Measurements from ENCODE around the gene IDS.

IDS gene

DNA sequence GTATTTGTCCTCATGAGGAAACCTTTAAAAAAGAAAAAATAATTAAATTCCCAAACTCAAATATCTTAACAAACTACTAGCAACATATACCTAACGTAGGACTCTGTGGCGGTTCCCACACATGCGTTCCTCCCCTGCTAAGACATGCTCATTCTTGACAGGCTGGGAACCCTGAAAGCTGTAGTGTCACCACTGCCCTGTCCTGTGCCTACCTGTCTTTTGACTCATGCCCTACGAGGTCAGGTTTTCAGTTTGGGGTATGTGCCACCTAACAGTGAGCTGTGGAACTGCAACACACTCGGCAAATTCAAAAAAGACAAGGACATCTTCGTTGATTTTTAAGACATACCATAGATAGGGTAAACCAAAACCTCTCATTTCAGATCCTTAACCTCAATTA lies 17.8 kb downstream of the IDS start:
- H3K79me2 ChIP-seq (ENCODE audit: control insufficient read depth, low read length): no peaks in the 10 kb centered on the region
- TF ChIP-seq, protein P1, sequence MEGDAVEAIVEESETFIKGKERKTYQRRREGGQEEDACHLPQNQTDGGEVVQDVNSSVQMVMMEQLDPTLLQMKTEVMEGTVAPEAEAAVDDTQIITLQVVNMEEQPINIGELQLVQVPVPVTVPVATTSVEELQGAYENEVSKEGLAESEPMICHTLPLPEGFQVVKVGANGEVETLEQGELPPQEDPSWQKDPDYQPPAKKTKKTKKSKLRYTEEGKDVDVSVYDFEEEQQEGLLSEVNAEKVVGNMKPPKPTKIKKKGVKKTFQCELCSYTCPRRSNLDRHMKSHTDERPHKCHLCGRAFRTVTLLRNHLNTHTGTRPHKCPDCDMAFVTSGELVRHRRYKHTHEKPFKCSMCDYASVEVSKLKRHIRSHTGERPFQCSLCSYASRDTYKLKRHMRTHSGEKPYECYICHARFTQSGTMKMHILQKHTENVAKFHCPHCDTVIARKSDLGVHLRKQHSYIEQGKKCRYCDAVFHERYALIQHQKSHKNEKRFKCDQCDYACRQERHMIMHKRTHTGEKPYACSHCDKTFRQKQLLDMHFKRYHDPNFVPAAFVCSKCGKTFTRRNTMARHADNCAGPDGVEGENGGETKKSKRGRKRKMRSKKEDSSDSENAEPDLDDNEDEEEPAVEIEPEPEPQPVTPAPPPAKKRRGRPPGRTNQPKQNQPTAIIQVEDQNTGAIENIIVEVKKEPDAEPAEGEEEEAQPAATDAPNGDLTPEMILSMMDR (IDR thresholded peaks at IDR 0.05; ENCODE audit: low read depth, low read length, poor library complexity, severe bottlenecking): peak; percentile 6
- TF ChIP-seq EZH2phosphoT487 (IDR thresholded peaks at IDR 0.05; ENCODE audit: borderline replicate concordance, low read length): no peak
- H3K9me3 ChIP-seq (ENCODE audit: control insufficient read depth, insufficient read depth, low read length): no peaks in the 10 kb centered on the region
- no peaks in the 10 kb centered on the region for H3K9me2 ChIP-seq (replicated peaks; ENCODE audit: control insufficient read depth, low read length)
- no peaks in the 10 kb centered on the region for H3K27me3 ChIP-seq (ENCODE audit: control insufficient read depth, low read length)
- peaks cover 19% of the 10 kb centered on the region for H3K36me3 ChIP-seq (ENCODE audit: control insufficient read depth, low read length)
- no peak overlapping the region for H3K4me2 ChIP-seq (ENCODE audit: low read length)
- H3K4me1 ChIP-seq (ENCODE audit: control insufficient read depth, low read length): no peaks in the 10 kb centered on the region
- H4K20me1 ChIP-seq (ENCODE audit: control insufficient read depth, insufficient read depth, low read depth, low read length): no peaks in the 10 kb centered on the region
- H3K27ac ChIP-seq (ENCODE audit: low read depth, low read length): no peak overlapping the region
- H3F3A ChIP-seq (ENCODE audit: control insufficient read depth, insufficient read depth): no peaks in the 10 kb centered on the region
- no peak overlapping the region for H3K4me3 ChIP-seq (ENCODE audit: low read length)

DNA sequence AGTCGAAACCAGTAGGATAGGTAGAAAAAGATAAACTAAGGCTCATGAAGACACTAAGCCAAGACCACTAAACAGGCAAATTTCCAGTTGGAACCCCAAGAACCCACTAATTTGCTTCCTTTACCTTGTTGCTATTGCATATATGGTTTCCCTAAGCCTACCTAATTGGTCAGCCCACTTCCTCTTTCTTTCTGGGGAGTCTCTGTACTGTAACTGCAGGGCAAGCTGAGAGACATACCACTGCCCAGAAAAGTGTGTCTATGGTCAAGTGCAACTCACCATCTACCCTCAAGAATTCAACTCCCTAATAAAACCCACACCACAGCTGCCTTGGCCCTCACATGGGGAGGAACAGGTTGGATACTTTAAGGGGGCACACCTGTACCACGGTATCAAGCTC lies 28.6 kb downstream of the IDS start:
- Histone ChIP-seq H3K9me2 (replicated peaks; ENCODE audit: control insufficient read depth, low read length) (no peaks in the 10 kb centered on the region), H3F3A (ENCODE audit: control insufficient read depth, insufficient read depth) (no peaks in the 10 kb centered on the region), H3K4me1 (ENCODE audit: control insufficient read depth, low read length) (no peaks in the 10 kb centered on the region), H3K9me3 (ENCODE audit: control insufficient read depth, insufficient read depth, low read length) (no peaks in the 10 kb centered on the region), H3K4me2 (ENCODE audit: low read length) (no peak overlapping the region), H3K79me2 (ENCODE audit: control insufficient read depth, low read length) (no peaks in the 10 kb centered on the region), H3K4me3 (ENCODE audit: low read length) (no peak overlapping the region), H3K27me3 (ENCODE audit: control insufficient read depth, low read length) (no peaks in the 10 kb centered on the region), H3K36me3 (ENCODE audit: control insufficient read depth, low read length) (no peaks in the 10 kb centered on the region), H4K20me1 (ENCODE audit: control insufficient read depth, insufficient read depth, low read depth, low read length) (no peaks in the 10 kb centered on the region), H3K27ac (ENCODE audit: low read depth, low read length) (no peak overlapping the region)
- TF ChIP-seq, protein P1 (IDR thresholded peaks at IDR 0.05; ENCODE audit: low read depth, low read length, poor library complexity, severe bottlenecking): no peak
- TF ChIP-seq EZH2phosphoT487 (IDR thresholded peaks at IDR 0.05; ENCODE audit: borderline replicate concordance, low read length): no peak

DNA sequence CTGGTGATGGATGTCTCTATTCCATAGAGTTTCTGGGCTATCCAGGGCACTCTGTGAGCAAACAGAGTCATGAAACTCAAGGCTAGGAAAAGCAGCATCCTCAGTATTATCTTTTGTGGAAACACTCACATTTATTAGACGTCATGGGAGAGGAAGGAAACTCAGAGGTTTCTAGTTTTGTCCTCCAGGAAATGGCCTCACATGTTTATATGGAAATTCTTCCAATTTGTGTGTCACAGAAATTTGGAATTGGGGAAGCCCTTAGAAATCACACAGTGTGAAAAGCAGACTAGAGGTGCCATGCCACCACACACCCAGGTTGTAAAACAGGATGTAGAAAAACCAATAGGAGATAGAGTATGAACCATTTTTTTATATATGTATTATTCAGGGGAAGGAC lies 31.1 kb downstream of the IDS start:
- Histone ChIP-seq H3K4me2 (ENCODE audit: low read length) (no peak overlapping the region), H3F3A (ENCODE audit: control insufficient read depth, insufficient read depth) (no peaks in the 10 kb centered on the region), H3K27me3 (ENCODE audit: control insufficient read depth, low read length) (no peaks in the 10 kb centered on the region), H3K4me1 (ENCODE audit: control insufficient read depth, low read length) (0 out of 2 replicates have a peak, but pooled peaks cover 6% of the 10 kb centered on the region), H3K79me2 (ENCODE audit: control insufficient read depth, low read length) (no peaks in the 10 kb centered on the region), H3K9me2 (replicated peaks; ENCODE audit: control insufficient read depth, low read length) (no peaks in the 10 kb centered on the region), H4K20me1 (ENCODE audit: control insufficient read depth, insufficient read depth, low read depth, low read length) (no peaks in the 10 kb centered on the region), H3K9me3 (ENCODE audit: control insufficient read depth, insufficient read depth, low read length) (no peaks in the 10 kb centered on the region), H3K36me3 (ENCODE audit: control insufficient read depth, low read length) (no peaks in the 10 kb centered on the region), H3K27ac (ENCODE audit: low read depth, low read length) (no peak overlapping the region), H3K4me3 (ENCODE audit: low read length) (no peak overlapping the region)
- TF ChIP-seq EZH2phosphoT487 (IDR thresholded peaks at IDR 0.05; ENCODE audit: borderline replicate concordance, low read length): no peak
- TF ChIP-seq, protein P1 (IDR thresholded peaks at IDR 0.05; ENCODE audit: low read depth, low read length, poor library complexity, severe bottlenecking): no peak

DNA sequence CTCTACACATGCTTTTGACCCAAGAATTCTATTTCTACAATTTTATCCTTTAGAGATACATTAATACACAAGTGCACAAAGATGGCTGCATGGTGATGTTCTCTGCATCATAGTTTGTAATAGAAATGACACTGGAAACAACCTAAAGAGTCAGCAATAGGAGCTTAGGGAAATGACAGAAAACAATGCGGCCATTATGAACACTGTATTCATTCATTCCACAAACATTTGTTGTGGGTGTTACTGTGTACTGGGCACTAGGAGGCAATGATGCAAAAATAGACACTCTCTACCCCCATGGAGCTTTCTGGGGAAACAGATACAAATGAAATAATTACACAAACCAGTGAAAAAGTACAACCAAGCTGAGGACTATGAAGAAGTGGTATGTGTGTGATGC lies 32.0 kb downstream of the IDS start:
- Histone ChIP-seq H3K4me3 (ENCODE audit: low read length) (no peak overlapping the region), H3K9me3 (ENCODE audit: control insufficient read depth, insufficient read depth, low read length) (no peaks in the 10 kb centered on the region)

More for the DNA sequence above, 32.0 kb downstream of the IDS start:
- 0 out of 2 replicates have a peak, but pooled peaks cover 6% of the 10 kb centered on the region for H3K4me1 ChIP-seq (ENCODE audit: control insufficient read depth, low read length)
- H3K36me3 ChIP-seq (ENCODE audit: control insufficient read depth, low read length): no peaks in the 10 kb centered on the region
- H3K27ac ChIP-seq (ENCODE audit: low read depth, low read length): no peak overlapping the region
- H3K79me2 ChIP-seq (ENCODE audit: control insufficient read depth, low read length): no peaks in the 10 kb centered on the region
- H3K27me3 ChIP-seq (ENCODE audit: control insufficient read depth, low read length): no peaks in the 10 kb centered on the region
- H3K4me2 ChIP-seq (ENCODE audit: low read length): no peak overlapping the region
- H3F3A ChIP-seq (ENCODE audit: control insufficient read depth, insufficient read depth): no peaks in the 10 kb centered on the region
- TF ChIP-seq, protein P1 (IDR thresholded peaks at IDR 0.05; ENCODE audit: low read depth, low read length, poor library complexity, severe bottlenecking): no peak
- TF ChIP-seq EZH2phosphoT487 (IDR thresholded peaks at IDR 0.05; ENCODE audit: borderline replicate concordance, low read length): no peak
- no peaks in the 10 kb centered on the region for H4K20me1 ChIP-seq (ENCODE audit: control insufficient read depth, insufficient read depth, low read depth, low read length)
- no peaks in the 10 kb centered on the region for H3K9me2 ChIP-seq (replicated peaks; ENCODE audit: control insufficient read depth, low read length)
